NB4 (cell line): Measurements from ENCODE around the gene AFF3.

Experiments used
- POLR2A ChIP-seq: IDR thresholded peaks from 2 replicates; pipeline ENCODE4 v1.6.1; 2011; ENCODE audit warnings: mild to moderate bottlenecking; ENCODE audit not compliant: insufficient read length; ENCODE audit errors: extremely low read depth
- TF ChIP-seq, protein P1 (sequence below): IDR thresholded peaks from one replicate; pipeline ENCODE4 v1.5.1; 2012; ENCODE audit warnings: low read depth, low read length

DNA sequence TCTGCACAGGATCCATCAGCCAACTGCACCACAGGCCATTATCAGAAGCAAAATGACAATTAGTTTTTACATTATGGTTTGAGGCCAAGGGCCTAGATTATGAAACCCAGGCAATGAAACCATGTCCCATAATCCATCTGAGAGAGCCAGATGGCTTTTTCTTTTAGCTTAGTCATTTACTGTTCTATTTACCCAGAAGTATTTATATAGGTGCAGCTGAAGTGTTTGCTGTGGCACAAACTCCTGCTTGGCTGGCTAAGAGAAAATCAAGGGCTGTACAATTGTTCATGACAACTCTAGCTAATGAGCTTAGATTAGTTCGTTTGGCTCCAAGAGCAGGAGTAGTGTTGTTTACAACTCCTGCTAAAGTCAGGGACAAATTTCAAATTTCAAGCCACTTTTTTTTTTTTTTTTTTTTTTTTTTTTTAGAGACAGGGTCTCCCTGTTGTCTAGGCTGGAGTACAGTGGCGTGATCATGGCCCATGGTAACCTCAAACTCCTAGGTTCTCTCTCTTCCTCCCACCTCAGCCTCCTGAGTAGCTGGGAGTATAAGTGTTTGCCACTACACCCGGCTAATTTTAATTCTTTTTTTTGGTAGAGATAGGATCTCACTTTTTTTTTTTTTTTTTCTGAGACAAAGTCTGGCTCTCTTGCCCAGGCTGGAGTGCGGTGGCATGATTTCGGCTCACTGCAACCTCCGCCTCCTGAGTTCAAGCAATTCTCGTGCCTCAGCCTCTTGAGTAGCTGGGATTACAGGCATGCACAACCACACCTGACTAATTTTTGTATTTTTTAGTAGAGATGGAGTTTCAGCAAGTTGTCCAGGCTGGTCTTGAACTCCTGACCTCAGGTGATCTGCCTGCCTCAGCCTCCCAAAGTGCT lies 634.2 kb downstream of the AFF3 start:
- TF ChIP-seq, protein P1, sequence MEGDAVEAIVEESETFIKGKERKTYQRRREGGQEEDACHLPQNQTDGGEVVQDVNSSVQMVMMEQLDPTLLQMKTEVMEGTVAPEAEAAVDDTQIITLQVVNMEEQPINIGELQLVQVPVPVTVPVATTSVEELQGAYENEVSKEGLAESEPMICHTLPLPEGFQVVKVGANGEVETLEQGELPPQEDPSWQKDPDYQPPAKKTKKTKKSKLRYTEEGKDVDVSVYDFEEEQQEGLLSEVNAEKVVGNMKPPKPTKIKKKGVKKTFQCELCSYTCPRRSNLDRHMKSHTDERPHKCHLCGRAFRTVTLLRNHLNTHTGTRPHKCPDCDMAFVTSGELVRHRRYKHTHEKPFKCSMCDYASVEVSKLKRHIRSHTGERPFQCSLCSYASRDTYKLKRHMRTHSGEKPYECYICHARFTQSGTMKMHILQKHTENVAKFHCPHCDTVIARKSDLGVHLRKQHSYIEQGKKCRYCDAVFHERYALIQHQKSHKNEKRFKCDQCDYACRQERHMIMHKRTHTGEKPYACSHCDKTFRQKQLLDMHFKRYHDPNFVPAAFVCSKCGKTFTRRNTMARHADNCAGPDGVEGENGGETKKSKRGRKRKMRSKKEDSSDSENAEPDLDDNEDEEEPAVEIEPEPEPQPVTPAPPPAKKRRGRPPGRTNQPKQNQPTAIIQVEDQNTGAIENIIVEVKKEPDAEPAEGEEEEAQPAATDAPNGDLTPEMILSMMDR, result no peak
- TF ChIP-seq POLR2A, result no peak
